Erythroblast (primary cell): ENCODE data around the gene WNT7A.

Experiments
- GATA1 ChIP-seq: IDR thresholded peaks from 2 replicates; pipeline ENCODE4 v1.6.1; 2011; ENCODE audit warnings: low read depth, mild to moderate bottlenecking, control low read depth, low read length, moderate library complexity
- POLR2A ChIP-seq: IDR thresholded peaks from 2 replicates; pipeline ENCODE4 v1.6.1; 2011; ENCODE audit warnings: mild to moderate bottlenecking, low read length

DNA sequence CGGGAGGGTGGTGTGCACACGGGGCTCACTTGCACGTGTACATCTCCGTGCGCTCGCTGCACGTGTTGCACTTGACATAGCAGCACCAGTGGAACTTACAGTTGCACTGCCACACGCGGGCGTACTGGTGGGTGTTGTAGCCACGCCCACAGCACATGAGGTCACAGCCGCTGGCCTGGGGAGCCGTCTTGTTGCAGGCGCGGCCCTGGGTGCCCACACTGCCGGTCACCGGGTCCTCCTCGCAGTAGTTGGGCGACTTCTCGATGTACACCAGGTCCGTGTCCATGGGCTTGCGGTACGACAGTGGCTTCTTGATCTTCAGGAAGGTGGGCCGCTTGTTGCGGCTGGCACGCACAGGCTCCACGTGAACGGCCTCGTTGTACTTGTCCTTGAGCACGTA is 61.0 kb downstream of the WNT7A start:
- no peak for TF ChIP-seq POLR2A
- no peak for TF ChIP-seq GATA1
